Activated B cell treated with CpG ODN at 0.5 μM for 24 hours (primary cell): Measurements from ENCODE around the gene SMIM14. TPM values are rescaled to one million over a fixed set of nuclear protein-coding genes. Genes with fewer than 3 reads are reported as not detected.
A peak's percentile ranks its signal among the peaks of the same experiment; 100 is the strongest.

Experiments used
- ATAC-seq: fragments of 200-7000 bp; cut with Tn5 transposase; one replicate; pipeline ENCODE4 v1.10.0; 2021; ENCODE audit warnings: low read depth, mild to moderate bottlenecking, moderate library complexity
- CTCF ChIA-PET: fragments of 350-600 bp; sonication (Branson Sonifier 250); formaldehyde crosslinking; loops from one replicate; lab custom pipeline; 2021; ENCODE audit warnings: antibody characterized with exemption; lab: Charles Lee
- POLR2A ChIA-PET: fragments of 350-600 bp; sonication (Branson Sonifier 250); formaldehyde crosslinking; loops from one replicate; lab custom pipeline; 2021; ENCODE audit warnings: antibody characterized with exemption; lab: Charles Lee
- DNase-seq: peaks from one replicate; pipeline ENCODE4 v3.0.0; 2022
- H3K27ac Mint-ChIP-seq: one replicate; pipeline ENCODE4 v1.8.0; 2020; ENCODE audit warnings: mixed read lengths
- H3K27me3 Mint-ChIP-seq: one replicate; pipeline ENCODE4 v1.8.0; 2021; ENCODE audit warnings: mixed read lengths
- H3K36me3 Mint-ChIP-seq: one replicate; pipeline ENCODE4 v1.8.0; 2021; ENCODE audit warnings: low read depth, mixed read lengths
- H3K4me1 Mint-ChIP-seq: one replicate; pipeline ENCODE4 v1.8.0; 2021; ENCODE audit warnings: mixed read lengths
- H3K4me3 Mint-ChIP-seq: one replicate; pipeline ENCODE4 v1.8.0; 2020; ENCODE audit warnings: mild to moderate bottlenecking, mixed read lengths
- H3K9me3 Mint-ChIP-seq: one replicate; pipeline ENCODE4 v1.8.0; 2020; ENCODE audit warnings: mixed read lengths
- intact Hi-C: fragments of 100-400 bp; cut with micrococcal nuclease; formaldehyde crosslinking; loops from one replicate; pipeline ENCODE4 v1.15.1; 2024
- total RNA-seq: library from RNA; stranded (reverse); gene quantifications from 2 replicates; pipeline ENCODE4 v1.2.3, GENCODE V29; 2022
- TF ChIP-seq, protein P1 (sequence below): fragments of 200-600 bp; IDR thresholded peaks from one replicate; pipeline ENCODE4 v1.8.0; 2022; ENCODE audit warnings: antibody characterized with exemption, mild to moderate bottlenecking

Gene SMIM14
- total RNA-seq, 1 donor from 2014 or later: 83.1 TPM

DNA sequence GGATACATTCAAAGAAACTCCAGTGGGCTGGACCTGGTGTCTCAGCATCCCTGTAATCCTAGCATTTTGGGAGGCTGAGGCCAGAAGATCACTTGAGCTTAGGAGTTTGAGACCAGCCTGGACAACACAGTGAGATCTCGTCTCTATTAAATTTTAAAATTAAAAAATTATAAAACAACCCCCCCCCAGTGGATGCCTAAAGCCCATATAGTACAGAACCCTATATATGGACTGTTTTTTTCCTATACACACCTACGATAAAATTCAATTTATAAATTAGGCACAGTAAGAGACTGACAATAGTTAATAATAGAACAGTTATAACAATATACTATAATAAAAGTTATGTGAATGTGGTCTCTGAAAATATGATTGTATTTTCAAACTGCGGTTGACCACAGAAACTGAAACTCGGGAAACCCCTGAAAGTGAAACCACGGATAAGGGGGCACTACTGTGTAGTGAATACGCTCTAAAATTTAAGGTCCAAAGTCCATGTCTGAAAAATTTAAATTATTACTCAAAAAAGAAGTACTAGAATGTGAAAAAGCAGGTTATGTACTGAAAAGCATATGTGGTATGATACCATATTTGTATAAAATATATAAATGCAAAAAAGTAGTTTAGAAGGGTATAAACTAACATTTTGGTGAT, 2.0 kb downstream of the SMIM14 start:
- Mint-ChIP-seq H3K4me3 (peak overlapping the region; percentile 96), H3K27me3 (no peaks in the 10 kb centered on the region), H3K4me1 (peaks cover 74% of the 10 kb centered on the region), H3K27ac (peak overlapping the region; percentile 97), H3K36me3 (peaks cover 30% of the 10 kb centered on the region), H3K9me3 (no peaks in the 10 kb centered on the region)
- DNase-seq: no peak
- CTCF ChIA-PET: interaction anchor here (0.9 kb wide), 1 partner anchor 109 kb away, joined by 3 read pairs; the partner anchor contains the start of gene UGDH
- TF ChIP-seq, protein P1, sequence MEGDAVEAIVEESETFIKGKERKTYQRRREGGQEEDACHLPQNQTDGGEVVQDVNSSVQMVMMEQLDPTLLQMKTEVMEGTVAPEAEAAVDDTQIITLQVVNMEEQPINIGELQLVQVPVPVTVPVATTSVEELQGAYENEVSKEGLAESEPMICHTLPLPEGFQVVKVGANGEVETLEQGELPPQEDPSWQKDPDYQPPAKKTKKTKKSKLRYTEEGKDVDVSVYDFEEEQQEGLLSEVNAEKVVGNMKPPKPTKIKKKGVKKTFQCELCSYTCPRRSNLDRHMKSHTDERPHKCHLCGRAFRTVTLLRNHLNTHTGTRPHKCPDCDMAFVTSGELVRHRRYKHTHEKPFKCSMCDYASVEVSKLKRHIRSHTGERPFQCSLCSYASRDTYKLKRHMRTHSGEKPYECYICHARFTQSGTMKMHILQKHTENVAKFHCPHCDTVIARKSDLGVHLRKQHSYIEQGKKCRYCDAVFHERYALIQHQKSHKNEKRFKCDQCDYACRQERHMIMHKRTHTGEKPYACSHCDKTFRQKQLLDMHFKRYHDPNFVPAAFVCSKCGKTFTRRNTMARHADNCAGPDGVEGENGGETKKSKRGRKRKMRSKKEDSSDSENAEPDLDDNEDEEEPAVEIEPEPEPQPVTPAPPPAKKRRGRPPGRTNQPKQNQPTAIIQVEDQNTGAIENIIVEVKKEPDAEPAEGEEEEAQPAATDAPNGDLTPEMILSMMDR: no peak
- POLR2A ChIA-PET: interaction anchor here (0.6 to 8.3 kb wide), 7 partner anchors 9 to 178 kb away, joined by 3 to 219 read pairs (median 23); partner anchors contain the start of genes LIAS, RPL9 and UGDH
- intact Hi-C loops: loop anchor here (1.0 to 10.0 kb wide), 10 partner anchors 167 to 1744 kb away; partner anchors contain the start of genes KLF3, PDS5A, RHOH and TBC1D1
- no peak for ATAC-seq

DNA sequence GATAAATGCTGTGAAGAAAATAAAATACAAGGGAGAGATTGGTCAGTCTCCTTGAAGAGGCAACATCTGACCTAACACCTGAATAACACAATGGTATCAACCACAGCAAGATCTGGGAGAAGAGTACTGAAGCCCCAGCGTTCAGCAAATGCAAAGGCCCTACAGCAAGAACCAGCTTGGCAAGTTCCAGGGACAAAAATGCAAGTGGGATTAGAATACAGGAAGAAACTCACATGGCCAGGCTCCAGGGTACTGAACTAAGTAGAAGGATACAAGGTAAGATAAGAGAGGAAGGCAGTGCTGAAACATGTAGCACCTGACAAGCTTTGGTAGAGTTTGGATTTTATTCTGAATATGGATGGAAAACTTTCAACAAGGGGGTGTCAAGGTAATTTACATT, 3.6 kb downstream of the SMIM14 start:
- Mint-ChIP-seq H3K27ac (peak overlapping the region; percentile 97), H3K9me3 (no peaks in the 10 kb centered on the region), H3K27me3 (no peaks in the 10 kb centered on the region), H3K4me1 (peaks cover 81% of the 10 kb centered on the region), H3K4me3 (peak overlapping the region; percentile 96), H3K36me3 (peaks cover 32% of the 10 kb centered on the region)
- POLR2A ChIA-PET: interaction anchor here (0.6 to 8.3 kb wide), 5 partner anchors 7 to 108 kb away, joined by 3 to 219 read pairs (median 113); partner anchors contain the start of genes UBE2K and UGDH
- TF ChIP-seq, protein P1: no peak
- no peak for ATAC-seq
- intact Hi-C loops: loop anchor here (5.0 to 10.0 kb wide), 8 partner anchors 280 to 1743 kb away; partner anchors contain the start of genes KLF3, RHOH, TBC1D1 and WDR19
- DNase-seq: no peak
- CTCF ChIA-PET: no interaction called here

DNA sequence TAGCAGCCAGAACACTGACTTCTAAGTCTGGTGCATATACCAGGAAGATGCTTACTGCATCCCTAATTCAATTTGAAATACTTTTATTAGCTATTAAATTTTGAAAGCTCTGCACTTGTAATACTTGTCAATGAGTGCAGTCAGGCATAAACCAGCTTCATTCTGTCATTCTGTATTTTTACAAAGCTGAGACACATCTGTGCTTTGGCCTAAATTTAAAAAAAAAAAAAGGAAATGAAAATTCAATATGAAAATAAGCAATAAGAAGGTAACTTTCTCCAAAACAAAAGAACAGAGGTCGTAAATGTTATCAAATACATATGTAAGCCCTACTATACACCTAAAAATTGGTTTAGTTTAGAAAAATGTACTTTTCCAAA, 7.0 kb downstream of the SMIM14 start:
- intact Hi-C loops: loop anchor here (1.0 to 10.0 kb wide), 8 partner anchors 7 to 967 kb away; partner anchors contain the start of genes KLF3 and WDR19
- TF ChIP-seq, protein P1: no peak
- Mint-ChIP-seq H3K27ac (peak overlapping the region; percentile 96), H3K27me3 (no peaks in the 10 kb centered on the region), H3K4me1 (peaks cover 86% of the 10 kb centered on the region), H3K9me3 (no peaks in the 10 kb centered on the region), H3K4me3 (peak overlapping the region; percentile 44), H3K36me3 (peaks cover 18% of the 10 kb centered on the region)
- no peak for DNase-seq
- CTCF ChIA-PET: interaction anchor here (0.7 to 1.5 kb wide), 3 partner anchors 8 to 104 kb away, joined by 3 to 5 read pairs (median 5); partner anchors contain the start of gene UGDH
- ATAC-seq: peak; percentile 70
- POLR2A ChIA-PET: interaction anchor here (0.6 to 9.6 kb wide), 26 partner anchors 6 to 849 kb away, joined by 3 to 219 read pairs (median 8); partner anchors contain the start of genes RHOH, SMIM14, TLR10 and UBE2K

DNA sequence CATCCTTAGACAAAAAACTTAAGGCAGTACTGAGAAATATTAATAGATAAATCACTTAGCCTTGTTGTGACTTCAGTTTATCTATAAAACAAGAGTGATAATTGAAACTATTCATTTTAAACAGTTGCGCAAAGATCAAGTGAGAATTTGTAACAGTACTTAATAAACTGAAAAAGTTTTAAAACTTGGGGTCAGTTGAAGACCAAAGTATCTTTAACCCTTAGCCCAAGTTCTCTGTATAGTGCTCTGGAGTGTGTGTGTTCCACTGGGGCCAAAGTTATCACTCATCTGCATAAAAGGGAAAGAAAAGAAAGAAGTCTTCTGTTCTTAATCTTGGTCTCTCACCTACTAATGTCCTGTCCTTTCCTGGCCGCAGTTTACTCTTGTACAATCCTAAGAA, 11.3 kb downstream of the SMIM14 start:
- intact Hi-C loops: loop anchor here (2.0 to 5.0 kb wide), 2 partner anchors 59 to 430 kb away; partner anchors contain the start of gene N4BP2
- TF ChIP-seq, protein P1: no peak
- ChIA-PET CTCF (interaction anchor here (1.3 kb wide), 1 partner anchor 11 kb away, joined by 4 read pairs; the partner anchor contains the start of gene SMIM14), POLR2A (interaction anchor here (1.2 to 9.6 kb wide), 3 partner anchors 11 to 27 kb away, joined by 5 to 219 read pairs (median 134); partner anchors contain the start of gene SMIM14)
- Mint-ChIP-seq H3K9me3 (no peaks in the 10 kb centered on the region), H3K36me3 (peaks cover 14% of the 10 kb centered on the region), H3K4me3 (peak overlapping the region; percentile 84), H3K27ac (peak overlapping the region; percentile 85), H3K4me1 (peaks cover 87% of the 10 kb centered on the region), H3K27me3 (no peaks in the 10 kb centered on the region)
- no peak for DNase-seq
- ATAC-seq: no peak
